Omental fat pad (tissue), 4 donors: ENCODE measurements around the gene PLEKHN1. TPM values are rescaled to one million over a fixed set of nuclear protein-coding genes. Genes with fewer than 3 reads are reported as not detected.

Experiments
- ATAC-seq: fragments of 150-250 bp; one replicate; pipeline ENCODE4 v1.9.1; 2016; ENCODE audit warnings: mild to moderate bottlenecking, moderate library complexity; ENCODE audit not compliant: low FRiP score
- DNase-seq: peaks from one replicate; pipeline ENCODE4 v3.0.0-alpha.2; 2019; ENCODE audit warnings: low spot score
- total RNA-seq, 4 donors: library from RNA; depleted of rRNA; stranded (reverse); fragments of >200 nt; gene quantifications; one replicate each; pipeline ENCODE4 v1.1.0, GENCODE V29; 2016
- TF ChIP-seq, protein P1 (sequence below), 3 donors: fragments of 450-650 bp; IDR thresholded peaks; one replicate each; pipeline ENCODE4 v1.5.1; 2016 to 2017; ENCODE audit warnings: antibody characterized with exemption in 3 of 3, mild to moderate bottlenecking in 3 of 3, moderate library complexity in 2 of 3

Gene PLEKHN1
- total RNA-seq, 4 donors from 2014 or later = 0.19 to 0.48 (median 0.25) TPM; not detected in 1

DNA sequence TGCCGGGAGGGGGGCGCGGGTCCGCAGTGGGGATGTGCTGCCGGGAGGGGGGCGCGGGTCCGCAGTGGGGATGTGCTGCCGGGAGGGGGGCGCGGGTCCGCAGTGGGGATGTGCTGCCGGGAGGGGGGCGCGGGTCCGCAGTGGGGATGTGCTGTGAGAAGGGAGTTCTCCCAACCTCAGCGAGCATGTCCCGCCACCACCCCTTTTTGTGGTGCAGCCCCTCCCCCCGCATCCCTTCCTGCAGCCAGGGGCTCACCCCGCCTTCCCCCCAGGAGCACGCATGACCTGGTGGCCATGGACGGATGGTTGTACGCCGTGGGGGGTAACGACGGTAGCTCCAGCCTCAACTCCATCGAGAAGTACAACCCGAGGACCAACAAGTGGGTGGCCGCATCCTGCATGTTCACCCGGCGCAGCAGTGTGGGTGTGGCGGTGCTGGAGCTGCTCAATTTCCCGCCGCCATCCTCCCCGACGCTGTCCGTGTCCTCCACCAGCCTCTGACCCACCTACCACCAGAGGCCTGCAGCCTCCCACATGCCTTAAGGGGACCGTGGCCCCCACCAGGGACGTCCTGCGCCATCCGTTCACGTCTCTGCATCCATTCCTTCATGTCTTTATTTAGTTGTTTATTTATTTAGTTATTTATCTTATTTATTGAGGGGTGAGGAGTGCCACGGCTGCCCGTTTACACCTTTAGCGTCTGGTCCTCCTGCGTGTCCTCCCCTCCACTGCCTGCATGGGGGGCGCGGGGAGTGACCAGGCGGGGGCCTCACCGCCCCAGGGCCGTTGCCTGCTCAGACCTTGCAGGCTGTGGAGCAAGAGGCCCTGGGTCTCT lies 1.4 kb upstream of the PLEKHN1 start:
- TF ChIP-seq, protein P1, sequence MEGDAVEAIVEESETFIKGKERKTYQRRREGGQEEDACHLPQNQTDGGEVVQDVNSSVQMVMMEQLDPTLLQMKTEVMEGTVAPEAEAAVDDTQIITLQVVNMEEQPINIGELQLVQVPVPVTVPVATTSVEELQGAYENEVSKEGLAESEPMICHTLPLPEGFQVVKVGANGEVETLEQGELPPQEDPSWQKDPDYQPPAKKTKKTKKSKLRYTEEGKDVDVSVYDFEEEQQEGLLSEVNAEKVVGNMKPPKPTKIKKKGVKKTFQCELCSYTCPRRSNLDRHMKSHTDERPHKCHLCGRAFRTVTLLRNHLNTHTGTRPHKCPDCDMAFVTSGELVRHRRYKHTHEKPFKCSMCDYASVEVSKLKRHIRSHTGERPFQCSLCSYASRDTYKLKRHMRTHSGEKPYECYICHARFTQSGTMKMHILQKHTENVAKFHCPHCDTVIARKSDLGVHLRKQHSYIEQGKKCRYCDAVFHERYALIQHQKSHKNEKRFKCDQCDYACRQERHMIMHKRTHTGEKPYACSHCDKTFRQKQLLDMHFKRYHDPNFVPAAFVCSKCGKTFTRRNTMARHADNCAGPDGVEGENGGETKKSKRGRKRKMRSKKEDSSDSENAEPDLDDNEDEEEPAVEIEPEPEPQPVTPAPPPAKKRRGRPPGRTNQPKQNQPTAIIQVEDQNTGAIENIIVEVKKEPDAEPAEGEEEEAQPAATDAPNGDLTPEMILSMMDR (IDR thresholded peaks at IDR 0.05) = no peak
- no peak for DNase-seq
- no peak for ATAC-seq

DNA sequence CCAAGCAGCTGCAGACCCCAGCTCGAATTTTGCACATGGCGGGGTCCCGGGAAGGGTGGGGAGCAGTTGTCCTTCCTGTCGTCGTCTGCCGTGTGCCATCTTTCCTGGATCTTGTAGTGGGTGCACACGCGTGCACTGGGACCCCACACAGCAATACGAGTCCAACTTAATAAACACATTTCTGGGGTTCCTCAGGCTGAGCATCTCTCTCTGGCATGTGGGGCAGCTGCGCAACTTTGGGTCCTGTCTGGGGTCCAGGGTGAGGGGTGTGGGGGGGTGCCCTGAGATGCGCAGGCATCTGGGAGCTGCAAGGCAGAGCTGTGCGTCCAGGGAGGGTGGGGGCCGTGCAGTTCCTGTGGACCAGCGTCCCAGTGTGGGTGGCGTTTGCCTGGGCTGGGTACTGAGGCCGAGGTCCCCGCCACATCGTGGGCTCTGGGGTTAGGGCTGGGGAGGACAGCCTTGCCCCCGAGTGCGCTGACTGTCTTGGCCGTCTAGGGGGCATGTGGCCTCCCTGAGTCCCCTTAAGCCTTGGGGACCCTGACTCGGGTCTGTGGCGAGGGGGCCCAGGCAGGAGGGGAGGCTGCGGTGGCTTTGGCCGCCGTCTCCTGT lies 652 bp upstream of the PLEKHN1 start:
- no peak for ATAC-seq
- TF ChIP-seq, protein P1 (IDR thresholded peaks at IDR 0.05) = no peak
- DNase-seq = no peak

DNA sequence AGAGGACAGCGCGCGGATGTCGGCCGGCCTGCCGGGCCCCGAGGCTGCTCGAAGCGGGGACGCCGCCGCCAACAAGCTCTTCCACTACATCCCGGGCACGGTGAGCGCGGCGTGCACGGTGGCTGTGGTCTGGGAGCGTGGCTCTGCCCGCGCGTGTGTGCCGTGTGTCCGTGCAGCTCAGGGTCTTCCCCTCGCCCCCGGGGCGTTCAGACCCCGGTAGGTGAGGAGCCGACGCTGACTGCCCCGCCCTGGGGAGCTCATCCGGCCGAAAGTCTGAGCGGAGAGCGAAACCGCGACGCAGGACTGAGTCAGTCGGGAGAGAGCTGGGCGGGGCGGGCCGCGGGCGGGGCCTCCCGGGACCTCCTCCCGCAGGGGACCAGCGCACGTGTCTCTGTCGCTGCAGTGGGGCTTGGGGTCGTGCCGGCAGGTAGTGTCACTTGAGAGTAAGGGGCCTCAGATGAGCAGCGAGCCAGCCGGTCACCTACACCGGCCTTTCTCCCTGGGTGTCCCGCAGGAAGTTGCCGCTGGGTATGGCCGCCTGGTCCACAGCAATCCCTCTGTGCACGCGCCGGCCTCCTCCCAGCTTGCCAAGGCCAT lies 520 bp downstream of the PLEKHN1 start:
- DNase-seq (peak; percentile 63), ATAC-seq (peak; percentile 75)
- TF ChIP-seq, protein P1 (IDR thresholded peaks at IDR 0.05) = no peak

DNA sequence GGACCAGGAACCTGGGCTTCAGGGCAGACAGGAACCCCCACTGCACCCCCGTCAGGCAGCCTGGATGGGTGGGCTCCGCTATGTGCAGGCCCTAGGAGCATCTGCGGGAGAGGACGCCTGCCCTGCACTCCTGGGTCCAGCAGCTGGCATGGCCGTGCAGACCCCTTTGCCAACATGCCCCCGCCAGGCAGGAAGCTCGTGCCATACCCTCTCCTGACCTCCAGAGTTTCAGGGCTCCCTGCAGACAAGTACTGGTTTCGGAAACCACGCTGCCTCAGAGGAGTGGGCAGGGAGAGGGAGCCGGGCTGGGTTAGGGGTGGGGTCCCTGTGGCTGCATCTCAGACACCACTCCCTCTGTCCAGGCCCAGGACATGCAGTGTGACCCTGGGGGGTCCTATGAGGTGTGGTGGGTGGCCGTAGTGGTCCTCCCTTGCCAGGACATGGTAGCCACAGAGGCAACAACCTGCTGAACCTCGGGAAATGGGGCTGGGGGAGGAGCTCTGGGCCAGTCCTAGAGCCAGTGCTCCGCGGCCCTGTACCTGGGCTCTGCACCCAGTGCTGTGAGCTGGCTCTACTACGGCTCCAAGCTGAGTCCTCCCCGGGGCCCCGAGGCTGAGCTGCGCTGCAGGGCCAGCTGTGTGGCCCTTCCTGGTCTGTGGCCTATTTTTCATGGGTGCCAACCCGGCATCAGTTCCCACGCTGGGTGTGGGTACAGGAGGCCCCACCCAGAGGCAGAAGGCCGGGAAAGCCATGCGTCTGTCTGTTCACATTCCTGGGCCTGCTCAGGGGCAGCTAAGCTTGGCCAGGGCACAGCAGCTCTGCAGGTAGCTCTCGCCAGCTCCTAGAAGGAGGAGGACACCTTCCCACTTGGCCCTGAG lies 1.4 kb downstream of the PLEKHN1 start:
- no peak for DNase-seq
- TF ChIP-seq, protein P1 (IDR thresholded peaks at IDR 0.05) = no peak
- ATAC-seq = no peak

DNA sequence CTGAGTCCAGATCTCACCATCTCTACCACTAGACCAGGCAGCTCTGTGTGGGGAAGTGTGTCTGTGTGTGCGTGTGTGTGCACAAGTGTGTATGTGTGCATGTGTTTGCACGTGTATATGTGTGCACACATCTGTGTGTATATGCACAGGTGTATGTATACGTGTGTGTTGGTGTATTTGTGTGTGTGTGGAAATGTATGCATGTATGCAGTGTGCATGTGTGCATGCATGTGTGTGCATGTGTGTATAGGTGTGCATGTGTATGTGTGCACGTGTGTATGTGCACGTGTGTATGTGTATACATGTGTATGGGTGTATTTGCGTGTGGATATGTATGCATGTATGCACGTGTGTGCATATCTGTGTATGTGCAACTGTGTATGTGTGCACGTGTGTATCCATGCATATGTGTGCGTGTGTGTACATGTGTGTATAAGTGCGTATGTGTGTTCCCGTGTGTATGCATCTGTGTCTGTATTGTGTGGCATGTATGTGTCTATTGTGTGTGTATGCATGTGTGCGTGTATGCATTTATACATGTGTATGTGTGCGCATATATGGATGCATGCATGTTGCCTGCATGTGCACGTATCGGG lies 3.1 kb downstream of the PLEKHN1 start:
- ATAC-seq = no peak
- TF ChIP-seq, protein P1 (IDR thresholded peaks at IDR 0.05) = no peak
- no peak for DNase-seq

DNA sequence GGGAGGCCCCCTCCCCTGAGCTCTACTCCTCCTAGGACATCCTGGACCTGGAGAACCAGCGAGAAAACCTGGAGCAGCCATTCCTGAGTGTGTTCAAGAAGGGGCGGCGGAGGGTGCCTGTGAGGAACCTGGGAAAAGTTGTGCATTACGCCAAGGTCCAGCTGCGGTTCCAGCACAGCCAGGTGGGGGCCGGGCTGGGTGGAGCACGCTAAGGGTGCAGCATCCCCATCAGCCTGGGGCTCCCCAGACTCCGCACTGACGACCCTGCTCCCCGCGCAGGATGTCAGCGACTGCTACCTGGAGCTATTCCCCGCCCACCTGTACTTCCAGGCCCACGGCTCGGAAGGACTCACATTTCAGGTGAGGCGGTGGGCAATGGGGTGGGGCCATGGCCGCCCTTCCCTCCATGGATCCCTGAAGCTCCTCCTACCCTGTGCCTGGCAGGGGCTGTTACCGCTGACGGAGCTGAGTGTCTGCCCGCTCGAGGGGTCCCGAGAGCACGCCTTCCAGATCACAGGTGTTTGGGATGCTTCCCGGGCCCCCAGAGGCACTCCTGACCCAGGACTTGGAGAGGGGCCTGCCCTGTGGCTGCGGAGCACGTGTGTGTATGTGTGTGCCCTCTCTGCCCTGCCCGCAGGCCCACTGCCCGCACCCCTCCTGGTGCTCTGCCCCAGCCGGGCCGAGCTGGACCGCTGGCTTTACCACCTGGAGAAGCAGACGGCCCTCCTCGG lies 4.1 kb downstream of the PLEKHN1 start:
- no peak for DNase-seq
- ATAC-seq = no peak
- TF ChIP-seq, protein P1 (IDR thresholded peaks at IDR 0.05) = no peak
